ENCODE data around the gene FYCO1.

FYCO1 gene

DNA sequence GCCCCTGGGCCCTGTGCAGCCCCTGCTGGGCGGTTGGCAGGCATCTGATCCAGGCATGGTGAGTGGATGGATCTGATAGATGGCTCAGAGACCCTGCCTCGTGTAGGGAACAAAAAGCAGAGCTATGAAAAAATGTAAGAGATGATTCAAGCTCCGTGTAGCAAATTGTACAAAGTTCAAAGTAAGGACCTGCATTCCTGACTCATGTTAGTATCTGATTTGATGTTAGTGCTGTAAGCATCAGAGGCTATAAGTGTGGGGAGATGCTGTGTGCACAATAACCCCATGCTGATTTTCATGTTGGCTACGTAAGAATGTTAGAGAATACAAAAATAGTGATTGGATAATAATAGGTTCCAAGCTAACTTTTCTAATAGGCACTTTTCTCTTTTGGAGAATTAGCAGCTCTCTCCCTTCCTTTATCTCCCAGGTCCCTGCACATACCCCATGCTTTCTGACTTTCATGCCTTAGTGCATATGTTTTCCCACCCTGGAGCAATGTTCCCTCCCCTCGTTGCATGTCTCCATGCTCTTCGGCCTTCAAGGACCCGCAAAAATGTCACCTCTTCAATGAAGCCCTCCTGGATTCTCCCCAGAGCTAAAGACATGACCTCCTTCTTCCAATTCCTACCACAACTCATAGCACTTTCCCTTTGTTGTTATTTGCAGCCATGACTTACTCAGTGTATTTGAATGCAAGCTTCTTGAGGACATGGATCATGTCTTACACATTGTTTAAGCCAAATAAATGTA is 107.7 kb downstream of the FYCO1 start:
- H3K9me3 ChIP-seq (ENCODE audit: control insufficient read depth in 1 of 2, low read length in 2 of 2): no peaks in the 10 kb centered on the region
- H3K27me3 ChIP-seq (ENCODE audit: low read depth, low read length): no peaks in the 10 kb centered on the region
- H3K4me1 ChIP-seq (ENCODE audit: control insufficient read depth in 1 of 2, insufficient read depth in 2 of 2, low read length in 2 of 2): no peaks in the 10 kb centered on the region
- no peak overlapping the region for H3K4me3 ChIP-seq (ENCODE audit: low read depth in 1 of 2, low read length in 2 of 2)
- no peak overlapping the region for H3K27ac ChIP-seq (ENCODE audit: low read length)
- no peaks in the 10 kb centered on the region for H3K36me3 ChIP-seq (ENCODE audit: control insufficient read depth in 1 of 2, insufficient read depth in 2 of 2, low read length in 2 of 2)

- no peaks in the 10 kb centered on the region for H3K27me3 ChIP-seq (ENCODE audit: low read depth, low read length)
- no peaks in the 10 kb centered on the region for H3K36me3 ChIP-seq (ENCODE audit: control insufficient read depth in 1 of 2, insufficient read depth in 2 of 2, low read length in 2 of 2)
- no peaks in the 10 kb centered on the region for H3K9me3 ChIP-seq (ENCODE audit: control insufficient read depth in 1 of 2, low read length in 2 of 2)
- no peak overlapping the region for H3K4me3 ChIP-seq (ENCODE audit: low read depth in 1 of 2, low read length in 2 of 2)
- H3K4me1 ChIP-seq (ENCODE audit: control insufficient read depth in 1 of 2, insufficient read depth in 2 of 2, low read length in 2 of 2): no peaks in the 10 kb centered on the region
- no peak overlapping the region for H3K27ac ChIP-seq (ENCODE audit: low read length)
Observed at GRCh38 chr3:45887285-45887684, 108.3 kb downstream of the FYCO1 start.

DNA sequence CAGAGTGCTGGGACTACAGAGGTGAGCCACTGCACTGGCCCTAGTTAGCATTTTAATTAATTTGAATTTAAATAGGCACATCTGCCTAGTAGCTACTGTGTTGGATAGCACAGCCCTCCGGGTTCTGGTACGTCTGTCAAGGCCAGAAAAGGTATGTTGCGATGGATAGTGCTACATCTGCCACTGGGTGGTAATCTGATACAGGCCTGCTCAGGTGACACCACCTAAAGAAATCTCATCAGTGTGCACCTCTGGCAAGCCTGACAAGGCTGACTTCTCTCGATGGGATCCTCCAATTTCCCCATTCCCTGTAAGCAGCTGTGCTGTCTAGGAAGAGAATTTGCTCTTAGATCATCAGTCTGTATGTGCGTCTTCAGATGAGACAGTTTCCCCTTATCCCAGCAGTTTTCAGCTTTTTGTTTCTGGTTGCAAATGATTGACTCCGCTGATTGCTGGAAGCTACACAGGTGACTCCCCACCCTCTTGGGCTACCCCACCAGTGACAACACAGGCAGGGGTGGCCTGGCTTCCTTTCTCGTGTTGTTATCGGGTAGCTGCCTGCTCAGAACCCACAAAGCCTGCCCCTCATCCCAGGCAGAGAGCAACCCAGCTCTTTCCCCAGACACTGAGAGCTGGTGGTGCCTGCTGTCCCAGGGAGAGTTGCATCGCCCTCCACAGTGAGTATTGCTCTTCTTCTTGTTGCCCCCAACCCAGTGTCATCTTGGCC is 109.5 kb downstream of the FYCO1 start, which contains the start of gene CCR9:
CCR9 (plus strand) TSS at position 565 of the 727 bp plus-strand sequence. CDS start 8,391 bp downstream, outside the sequence.
- H3K9me3 ChIP-seq (ENCODE audit: control insufficient read depth in 1 of 2, low read length in 2 of 2): no peaks in the 10 kb centered on the region
- no peaks in the 10 kb centered on the region for H3K36me3 ChIP-seq (ENCODE audit: control insufficient read depth in 1 of 2, insufficient read depth in 2 of 2, low read length in 2 of 2)
- no peak within 1 kb of the TSS for H3K27ac ChIP-seq (ENCODE audit: low read length)
- H3K4me3 ChIP-seq (ENCODE audit: low read depth in 1 of 2, low read length in 2 of 2): no peak within 1 kb of the TSS
- no peaks in the 10 kb centered on the region for H3K27me3 ChIP-seq (ENCODE audit: low read depth, low read length)
- H3K4me1 ChIP-seq (ENCODE audit: control insufficient read depth in 1 of 2, insufficient read depth in 2 of 2, low read length in 2 of 2): no peaks in the 10 kb centered on the region

DNA sequence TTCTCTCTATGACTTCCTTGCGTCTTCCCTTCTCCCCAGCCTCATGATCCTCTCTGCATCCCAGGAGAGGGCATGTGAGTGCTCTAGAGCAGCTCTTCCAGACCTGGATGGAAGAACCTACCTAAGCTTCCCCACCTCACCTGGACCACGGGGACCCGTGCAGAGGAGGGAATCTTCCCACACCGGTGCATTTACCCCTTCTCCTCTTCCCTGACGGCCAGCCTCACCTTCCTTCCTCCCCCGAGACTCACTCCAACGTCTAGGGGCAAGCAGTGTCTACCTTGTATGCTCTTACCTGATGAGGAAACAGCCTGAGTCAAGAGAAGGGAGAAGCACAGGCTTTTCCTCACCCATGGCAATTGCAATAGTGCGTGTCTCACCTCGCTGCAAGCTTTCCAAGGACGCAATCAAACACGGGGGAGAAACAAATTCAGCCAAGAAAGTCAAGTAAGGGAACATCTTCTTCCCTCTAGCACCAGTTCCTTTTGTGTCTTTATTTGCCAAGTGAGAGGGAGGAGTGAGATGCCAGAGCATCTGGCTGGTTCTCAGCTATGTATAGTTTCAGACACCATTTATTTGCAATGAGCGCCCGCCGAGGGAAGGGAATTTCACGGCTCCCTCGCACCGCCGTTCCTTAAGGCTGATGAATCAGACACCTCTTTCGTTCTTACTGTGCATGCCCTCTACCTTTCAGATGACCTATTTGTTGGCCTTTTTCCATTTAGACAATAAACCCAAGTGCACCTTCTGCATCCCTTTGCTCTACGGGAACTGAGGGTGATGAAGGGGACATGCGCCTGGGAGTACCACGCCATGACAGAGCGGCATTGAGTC is 111.0 kb downstream of the FYCO1 start:
- Histone ChIP-seq H3K27me3 (ENCODE audit: low read depth, low read length) (no peaks in the 10 kb centered on the region), H3K9me3 (ENCODE audit: control insufficient read depth in 1 of 2, low read length in 2 of 2) (no peaks in the 10 kb centered on the region), H3K4me3 (ENCODE audit: low read depth in 1 of 2, low read length in 2 of 2) (no peak overlapping the region), H3K36me3 (ENCODE audit: control insufficient read depth in 1 of 2, insufficient read depth in 2 of 2, low read length in 2 of 2) (no peaks in the 10 kb centered on the region), H3K4me1 (ENCODE audit: control insufficient read depth in 1 of 2, insufficient read depth in 2 of 2, low read length in 2 of 2) (no peaks in the 10 kb centered on the region), H3K27ac (ENCODE audit: low read length) (no peak overlapping the region)

- Histone ChIP-seq H3K9me3 (ENCODE audit: control insufficient read depth in 1 of 2, low read length in 2 of 2) (no peaks in the 10 kb centered on the region), H3K27ac (ENCODE audit: low read length) (no peak overlapping the region), H3K27me3 (ENCODE audit: low read depth, low read length) (no peaks in the 10 kb centered on the region), H3K36me3 (ENCODE audit: control insufficient read depth in 1 of 2, insufficient read depth in 2 of 2, low read length in 2 of 2) (no peaks in the 10 kb centered on the region), H3K4me3 (ENCODE audit: low read depth in 1 of 2, low read length in 2 of 2) (no peak overlapping the region), H3K4me1 (ENCODE audit: control insufficient read depth in 1 of 2, insufficient read depth in 2 of 2, low read length in 2 of 2) (no peaks in the 10 kb centered on the region)
Observed at GRCh38 chr3:45881078-45882022, 114.3 kb downstream of the FYCO1 start.

GRCh38 chr3:45880725-45881077 is 114.9 kb downstream of the FYCO1 start:
- H3K36me3 ChIP-seq (ENCODE audit: control insufficient read depth in 1 of 2, insufficient read depth in 2 of 2, low read length in 2 of 2): no peaks in the 10 kb centered on the region

DNA sequence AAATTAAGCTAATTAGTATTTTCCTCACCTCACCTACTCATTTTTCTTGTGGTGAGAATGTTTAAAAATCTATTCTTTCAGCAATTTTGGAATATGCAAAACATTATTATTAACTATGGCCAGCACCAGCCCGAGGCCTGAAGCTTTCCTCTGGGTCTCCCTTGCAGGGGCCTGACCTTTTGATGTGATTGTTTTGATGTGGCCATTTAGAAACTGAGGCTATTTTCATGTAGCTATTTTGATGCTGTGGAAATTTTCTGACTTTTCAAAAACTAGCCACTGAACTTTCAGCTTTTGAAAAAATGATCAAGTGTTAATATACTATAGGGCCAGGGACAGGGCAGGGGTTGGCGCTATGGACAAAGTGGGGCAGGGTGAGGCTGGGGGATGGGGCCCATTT is 117.5 kb downstream of the FYCO1 start:
- no peak overlapping the region for H3K27ac ChIP-seq (ENCODE audit: low read length)
- no peaks in the 10 kb centered on the region for H3K4me1 ChIP-seq (ENCODE audit: control insufficient read depth in 1 of 2, insufficient read depth in 2 of 2, low read length in 2 of 2)
- no peaks in the 10 kb centered on the region for H3K9me3 ChIP-seq (ENCODE audit: control insufficient read depth in 1 of 2, low read length in 2 of 2)
- no peaks in the 10 kb centered on the region for H3K27me3 ChIP-seq (ENCODE audit: low read depth, low read length)
- no peaks in the 10 kb centered on the region for H3K36me3 ChIP-seq (ENCODE audit: control insufficient read depth in 1 of 2, insufficient read depth in 2 of 2, low read length in 2 of 2)
- no peak overlapping the region for H3K4me3 ChIP-seq (ENCODE audit: low read depth in 1 of 2, low read length in 2 of 2)

More at GRCh38 chr3:45880725-45881077, 114.9 kb downstream of the FYCO1 start:
- Histone ChIP-seq H3K4me3 (ENCODE audit: low read depth in 1 of 2, low read length in 2 of 2) (no peak overlapping the region), H3K27ac (ENCODE audit: low read length) (no peak overlapping the region), H3K27me3 (ENCODE audit: low read depth, low read length) (no peaks in the 10 kb centered on the region), H3K9me3 (ENCODE audit: control insufficient read depth in 1 of 2, low read length in 2 of 2) (no peaks in the 10 kb centered on the region), H3K4me1 (ENCODE audit: control insufficient read depth in 1 of 2, insufficient read depth in 2 of 2, low read length in 2 of 2) (no peaks in the 10 kb centered on the region)

DNA sequence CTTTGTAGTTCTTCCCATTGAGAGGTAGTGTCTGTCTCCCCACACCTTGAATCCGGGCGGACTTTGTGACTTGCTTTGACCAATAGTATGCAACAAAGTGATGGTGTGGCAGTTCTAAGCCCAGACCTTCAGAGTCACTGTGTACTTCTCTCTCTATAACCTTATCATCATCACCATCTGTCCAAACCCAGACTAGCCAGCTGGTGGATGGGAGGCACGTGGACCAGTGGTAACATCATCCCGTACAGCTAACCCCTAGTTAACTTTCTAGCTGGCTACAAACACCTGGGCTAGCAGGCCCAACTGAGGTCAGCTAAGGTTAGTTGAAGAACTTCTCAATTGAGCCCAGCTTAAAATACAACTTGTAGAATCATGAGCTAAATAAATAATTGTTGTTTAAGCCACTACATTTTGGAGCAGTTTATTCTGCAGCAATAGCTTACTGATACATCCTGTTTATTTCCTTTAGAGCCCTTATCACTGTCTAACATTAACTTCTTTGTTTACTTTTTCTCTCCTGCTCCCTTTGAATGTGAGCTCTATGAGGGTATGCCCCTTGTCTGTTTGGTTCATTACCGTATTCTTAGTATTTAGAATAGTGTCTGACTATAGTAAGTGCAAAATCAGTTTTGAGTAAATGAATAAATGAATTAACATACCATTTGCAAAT is 120.8 kb downstream of the FYCO1 start:
- Histone ChIP-seq H3K27me3 (ENCODE audit: low read depth, low read length) (no peaks in the 10 kb centered on the region), H3K4me3 (ENCODE audit: low read depth in 1 of 2, low read length in 2 of 2) (no peak overlapping the region), H3K36me3 (ENCODE audit: control insufficient read depth in 1 of 2, insufficient read depth in 2 of 2, low read length in 2 of 2) (no peaks in the 10 kb centered on the region), H3K9me3 (ENCODE audit: control insufficient read depth in 1 of 2, low read length in 2 of 2) (no peaks in the 10 kb centered on the region), H3K27ac (ENCODE audit: low read length) (no peak overlapping the region), H3K4me1 (ENCODE audit: control insufficient read depth in 1 of 2, insufficient read depth in 2 of 2, low read length in 2 of 2) (no peaks in the 10 kb centered on the region)

DNA sequence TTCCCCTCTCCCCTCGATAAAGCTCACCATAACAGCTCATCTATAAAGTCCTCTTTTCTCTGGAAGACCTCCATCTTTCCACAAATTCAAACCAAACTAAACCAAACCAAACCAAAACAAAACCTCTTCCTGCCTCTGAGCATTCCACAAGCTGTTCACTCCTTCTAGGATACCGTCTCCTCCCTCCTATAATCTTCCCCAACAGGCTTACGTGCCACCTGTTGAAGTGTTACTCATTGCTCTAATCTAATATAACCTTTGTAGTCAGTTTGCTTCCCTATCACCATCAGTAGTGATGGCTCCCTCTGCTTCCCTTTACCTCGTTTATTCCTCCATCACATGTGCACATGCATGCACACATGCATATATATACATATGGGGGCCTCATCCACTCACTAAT is 122.0 kb downstream of the FYCO1 start:
- H3K9me3 ChIP-seq (ENCODE audit: control insufficient read depth in 1 of 2, low read length in 2 of 2): no peaks in the 10 kb centered on the region
- H3K4me1 ChIP-seq (ENCODE audit: control insufficient read depth in 1 of 2, insufficient read depth in 2 of 2, low read length in 2 of 2): no peaks in the 10 kb centered on the region
- H3K36me3 ChIP-seq (ENCODE audit: control insufficient read depth in 1 of 2, insufficient read depth in 2 of 2, low read length in 2 of 2): no peaks in the 10 kb centered on the region
- no peak overlapping the region for H3K4me3 ChIP-seq (ENCODE audit: low read depth in 1 of 2, low read length in 2 of 2)
- H3K27me3 ChIP-seq (ENCODE audit: low read depth, low read length): no peaks in the 10 kb centered on the region
- H3K27ac ChIP-seq (ENCODE audit: low read length): no peak overlapping the region

GRCh38 chr3:45873036-45873435 is 122.6 kb downstream of the FYCO1 start:
- Histone ChIP-seq H3K4me1 (ENCODE audit: control insufficient read depth in 1 of 2, insufficient read depth in 2 of 2, low read length in 2 of 2) (no peaks in the 10 kb centered on the region), H3K27ac (ENCODE audit: low read length) (no peak overlapping the region)

More at GRCh38 chr3:45873036-45873435, 122.6 kb downstream of the FYCO1 start:
- no peaks in the 10 kb centered on the region for H3K36me3 ChIP-seq (ENCODE audit: control insufficient read depth in 1 of 2, insufficient read depth in 2 of 2, low read length in 2 of 2)
- no peak overlapping the region for H3K4me3 ChIP-seq (ENCODE audit: low read depth in 1 of 2, low read length in 2 of 2)
- no peaks in the 10 kb centered on the region for H3K9me3 ChIP-seq (ENCODE audit: control insufficient read depth in 1 of 2, low read length in 2 of 2)
- H3K27me3 ChIP-seq (ENCODE audit: low read depth, low read length): no peaks in the 10 kb centered on the region
